SK-N-SH (cell line): ENCODE data around the gene SAYSD1. TPM values are rescaled to one million over a fixed set of nuclear protein-coding genes. Genes with fewer than 3 reads are reported as not detected.

Source experiments
- CTCF ChIA-PET: fragments of 300-600, 350-600 bp; formaldehyde crosslinking; extraction: SDS; loops from one replicate; lab custom pipeline; 2021; lab: Yijun Ruan, JAX
- POLR2A ChIA-PET: fragments of 350-600 bp; sonication (Branson Sonifier 250); formaldehyde crosslinking; extraction: SDS; loops from one replicate; lab custom pipeline; 2020; ENCODE audit warnings: antibody characterized with exemption, inconsistent platforms; lab: Yijun Ruan, JAX
- DNase-seq: peaks from one replicate; pipeline ENCODE4 v3.0.0; 2012
- H2AFZ ChIP-seq: fragments of 200-600 bp; sonication (generic); 2 replicates; pipeline ENCODE4 v1.8.1; 2016; ENCODE audit warnings: antibody characterized with exemption, mild to moderate bottlenecking, low read depth
- H3F3A ChIP-seq: fragments of 200-600 bp; sonication (generic); replicated peaks from 2 replicates; pipeline ENCODE3; 2016; ENCODE audit warnings: antibody characterized with exemption, mild to moderate bottlenecking; ENCODE audit not compliant: insufficient read depth
- H3K27ac ChIP-seq, 2 experiments: fragments of 200-500 bp in 1 of 2; fragments of 200-600 bp in 1 of 2; sonication (Bioruptor generic) in 1 of 2; sonication (generic), shearing (Covaris generic) in 1 of 2; 2 replicates each; pipeline versions ENCODE4 v1.5.1 to v1.6.1; 2014 to 2016; ENCODE audit warnings: low read depth in 2 of 2, inconsistent platforms in 1 of 2, low read length in 1 of 2, mild to moderate bottlenecking in 1 of 2, mixed read lengths in 1 of 2
- H3K27me3 ChIP-seq: fragments of 200-600 bp; sonication (generic), shearing (Covaris generic); 2 replicates; pipeline ENCODE4 v1.6.1; 2016; ENCODE audit warnings: mixed run types; ENCODE audit not compliant: insufficient read depth
- H3K36me3 ChIP-seq, 2 experiments: fragments of 200-500 bp in 1 of 2; fragments of 200-600 bp in 1 of 2; sonication (Bioruptor generic) in 1 of 2; sonication (generic) in 1 of 2; replicated peaks in 1 of 2; 2 replicates each; pipeline versions ENCODE3 to v1.5.1; 2014 to 2016; ENCODE audit warnings: low read length in 1 of 2, mild to moderate bottlenecking in 1 of 2; ENCODE audit not compliant: insufficient read depth in 2 of 2, control insufficient read depth in 1 of 2
- H3K4me1 ChIP-seq, 2 experiments: fragments of 200-500 bp in 1 of 2; fragments of 200-600 bp in 1 of 2; sonication (Bioruptor generic) in 1 of 2; sonication (generic), shearing (Covaris generic) in 1 of 2; 2 replicates each; pipeline versions ENCODE4 v1.5.1 to v1.6.1; 2014 to 2016; ENCODE audit warnings: low read depth in 1 of 2, low read length in 1 of 2, mixed run types in 1 of 2; ENCODE audit not compliant: insufficient read depth in 2 of 2, control insufficient read depth in 1 of 2
- H3K4me2 ChIP-seq: fragments of 200-600 bp; sonication (generic), shearing (Covaris generic); 2 replicates; pipeline ENCODE4 v1.6.1; 2017; ENCODE audit warnings: mixed run types
- H3K4me3 ChIP-seq, 2 experiments: fragments of 200-500 bp in 1 of 2; fragments of 200-600 bp in 1 of 2; sonication (Bioruptor generic) in 1 of 2; sonication (generic), shearing (Covaris generic) in 1 of 2; 2 replicates each; pipeline versions ENCODE4 v1.5.1 to v1.8.1; 2014 to 2016; ENCODE audit warnings: low read depth in 2 of 2, inconsistent platforms in 1 of 2, low read length in 1 of 2, mild to moderate bottlenecking in 1 of 2, mixed read lengths in 1 of 2, moderate library complexity in 1 of 2
- H3K79me2 ChIP-seq: fragments of 200-600 bp; sonication (generic); 2 replicates; pipeline ENCODE4 v1.8.1; 2017; ENCODE audit warnings: mild to moderate bottlenecking; ENCODE audit not compliant: insufficient read depth
- H3K9ac ChIP-seq: fragments of 200-600 bp; sonication (generic); 2 replicates; pipeline ENCODE4 v1.6.1; 2017; ENCODE audit warnings: mixed run types
- H3K9me2 ChIP-seq: fragments of 200-600 bp; sonication (generic); 2 replicates; pipeline ENCODE4 v1.6.1; 2017; ENCODE audit warnings: mixed run types
- H3K9me3 ChIP-seq: fragments of 200-600 bp; sonication (generic); 2 replicates; pipeline ENCODE4 v1.6.1; 2017; ENCODE audit warnings: mixed run types, mild to moderate bottlenecking, moderate library complexity
- H4K20me1 ChIP-seq: fragments of 200-600 bp; sonication (generic); 2 replicates; pipeline ENCODE4 v1.6.1; 2017; ENCODE audit warnings: mild to moderate bottlenecking, mixed run types; ENCODE audit not compliant: insufficient read depth
- ELF1 ChIP-seq: IDR thresholded peaks from 2 replicates; pipeline ENCODE4 v1.4.0; 2012
- EP300 ChIP-seq, 2 experiments: IDR thresholded peaks; 2 replicates each; pipeline versions ENCODE4 v1.4.0 to v1.6.1; 2012; ENCODE audit warnings: borderline replicate concordance in 1 of 2, low read depth in 1 of 2, low read length in 1 of 2
- EZH2phosphoT487 ChIP-seq: fragments of 200-600 bp; sonication (generic); IDR thresholded peaks from 2 replicates; pipeline ENCODE4 v1.6.1; 2017; ENCODE audit warnings: low read depth, mixed run types, mild to moderate bottlenecking, antibody characterized with exemption, moderate library complexity, borderline replicate concordance
- FOXJ3 ChIP-seq: sonication (generic); formaldehyde crosslinking; IDR thresholded peaks from 2 replicates; pipeline ENCODE4 v1.5.1; 2020; ENCODE audit warnings: mild to moderate bottlenecking, missing genetic modification reagents
- FOXM1 ChIP-seq: IDR thresholded peaks from 2 replicates; pipeline ENCODE4 v1.4.0; 2012; ENCODE audit warnings: low read depth, mild to moderate bottlenecking
- GABPA ChIP-seq: IDR thresholded peaks from 2 replicates; pipeline ENCODE4 v1.4.0; 2012; ENCODE audit warnings: low read depth, mild to moderate bottlenecking
- JUND ChIP-seq: IDR thresholded peaks from 2 replicates; pipeline ENCODE4 v1.4.0; 2012
- NRF1 ChIP-seq: IDR thresholded peaks from 2 replicates; pipeline ENCODE4 v1.6.1; 2012; ENCODE audit warnings: low read depth, mild to moderate bottlenecking, low read length
- POLR2AphosphoS5 ChIP-seq: IDR thresholded peaks from 2 replicates; pipeline ENCODE4 v1.6.1; 2012; ENCODE audit warnings: low read depth, low read length
- RAD21 ChIP-seq: IDR thresholded peaks from 2 replicates; pipeline ENCODE4 v1.6.1; 2012; ENCODE audit warnings: mild to moderate bottlenecking, low read length
- RFX5 ChIP-seq: IDR thresholded peaks from 2 replicates; pipeline ENCODE4 v1.6.1; 2012; ENCODE audit warnings: mild to moderate bottlenecking, improper control_type of control experiment, low read length
- RXRA ChIP-seq: IDR thresholded peaks from 2 replicates; pipeline ENCODE4 v1.4.0; 2012; ENCODE audit warnings: low read depth, mild to moderate bottlenecking, borderline replicate concordance
- SIN3A ChIP-seq: IDR thresholded peaks from 2 replicates; pipeline ENCODE4 v1.6.1; 2012; ENCODE audit warnings: low read depth, mild to moderate bottlenecking, low read length, moderate library complexity, borderline replicate concordance
- TAF1 ChIP-seq: IDR thresholded peaks from 2 replicates; pipeline ENCODE4 v1.6.1; 2012; ENCODE audit warnings: low read depth, mild to moderate bottlenecking, low read length, moderate library complexity, borderline replicate concordance
- WGBS: methylation state at CpG from one replicate; pipeline ENCODE4 v1.1.6; 2017; ENCODE audit warnings: low lambda C conversion rate; 5-methylcytosine and 5-hydroxymethylcytosine counted together
- polyA plus RNA-seq, 3 experiments: library from polyadenylated mRNA; depleted of rRNA; stranded (reverse); fragments of >200 nt; gene quantifications; 2 replicates each; pipeline ENCODE4 v1.2.3, GENCODE V29; 2012
- TF ChIP-seq, protein P1 (sequence below): IDR thresholded peaks from 2 replicates; pipeline ENCODE4 v1.4.0; 2012; ENCODE audit warnings: low read depth, borderline replicate concordance
- TF ChIP-seq, protein P2 (sequence below): fragments of 200-600 bp; sonication (generic); IDR thresholded peaks from 2 replicates; pipeline ENCODE4 v1.6.1; 2017; ENCODE audit warnings: antibody characterized with exemption, mild to moderate bottlenecking, moderate library complexity
- TF ChIP-seq, protein P3 (sequence below): fragments of 150-350 bp; IDR thresholded peaks from 2 replicates; pipeline ENCODE4 v1.6.1; 2017; ENCODE audit warnings: antibody characterized with exemption, low read length, low read depth, borderline replicate concordance

The SAYSD1 gene
- polyA plus RNA-seq, 1 of the 3 experiments (the other 2 are of a cell fraction): 6.1 TPM

DNA sequence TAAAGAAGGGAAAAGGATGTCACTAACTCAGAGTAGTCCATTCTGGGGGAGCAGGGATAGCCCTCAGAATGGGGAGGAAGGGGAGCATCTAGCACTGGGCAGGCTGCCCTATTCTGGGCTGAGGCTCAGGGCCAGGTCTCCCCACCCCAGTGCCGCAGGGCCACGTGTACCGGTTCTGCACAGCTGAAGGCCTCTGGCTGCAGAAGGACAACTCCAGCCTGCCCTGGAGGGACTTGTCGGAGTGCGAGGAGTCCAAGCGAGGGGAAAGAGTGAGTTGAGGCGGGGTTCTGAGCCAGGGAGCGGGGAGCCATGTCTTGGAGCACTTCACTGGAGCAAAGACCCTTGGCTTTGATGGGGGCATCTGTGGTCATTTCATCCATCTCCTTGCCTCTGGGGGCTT is 49.4 kb downstream of the SAYSD1 start:
- TF ChIP-seq RFX5: no peak
- TF ChIP-seq, protein P1, sequence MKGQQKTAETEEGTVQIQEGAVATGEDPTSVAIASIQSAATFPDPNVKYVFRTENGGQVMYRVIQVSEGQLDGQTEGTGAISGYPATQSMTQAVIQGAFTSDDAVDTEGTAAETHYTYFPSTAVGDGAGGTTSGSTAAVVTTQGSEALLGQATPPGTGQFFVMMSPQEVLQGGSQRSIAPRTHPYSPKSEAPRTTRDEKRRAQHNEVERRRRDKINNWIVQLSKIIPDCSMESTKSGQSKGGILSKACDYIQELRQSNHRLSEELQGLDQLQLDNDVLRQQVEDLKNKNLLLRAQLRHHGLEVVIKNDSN: no peak
- no peak for TF ChIP-seq FOXM1
- no peak for TF ChIP-seq POLR2AphosphoS5
- no peak for TF ChIP-seq FOXJ3 (CRISPR knock-in tag)
- TF ChIP-seq SIN3A: no peak
- no peak for TF ChIP-seq ELF1
- TF ChIP-seq, protein P2, sequence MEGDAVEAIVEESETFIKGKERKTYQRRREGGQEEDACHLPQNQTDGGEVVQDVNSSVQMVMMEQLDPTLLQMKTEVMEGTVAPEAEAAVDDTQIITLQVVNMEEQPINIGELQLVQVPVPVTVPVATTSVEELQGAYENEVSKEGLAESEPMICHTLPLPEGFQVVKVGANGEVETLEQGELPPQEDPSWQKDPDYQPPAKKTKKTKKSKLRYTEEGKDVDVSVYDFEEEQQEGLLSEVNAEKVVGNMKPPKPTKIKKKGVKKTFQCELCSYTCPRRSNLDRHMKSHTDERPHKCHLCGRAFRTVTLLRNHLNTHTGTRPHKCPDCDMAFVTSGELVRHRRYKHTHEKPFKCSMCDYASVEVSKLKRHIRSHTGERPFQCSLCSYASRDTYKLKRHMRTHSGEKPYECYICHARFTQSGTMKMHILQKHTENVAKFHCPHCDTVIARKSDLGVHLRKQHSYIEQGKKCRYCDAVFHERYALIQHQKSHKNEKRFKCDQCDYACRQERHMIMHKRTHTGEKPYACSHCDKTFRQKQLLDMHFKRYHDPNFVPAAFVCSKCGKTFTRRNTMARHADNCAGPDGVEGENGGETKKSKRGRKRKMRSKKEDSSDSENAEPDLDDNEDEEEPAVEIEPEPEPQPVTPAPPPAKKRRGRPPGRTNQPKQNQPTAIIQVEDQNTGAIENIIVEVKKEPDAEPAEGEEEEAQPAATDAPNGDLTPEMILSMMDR: no peak
- no peak for TF ChIP-seq NRF1
- no peak for TF ChIP-seq EZH2phosphoT487
- no peak for TF ChIP-seq EP300 (IDR thresholded peaks at IDR 0.05; ENCODE audit: borderline replicate concordance in 1 of 2, low read depth in 1 of 2, low read length in 1 of 2)
- no peak for TF ChIP-seq GABPA
- TF ChIP-seq JUND: no peak
- TF ChIP-seq, protein P3, sequence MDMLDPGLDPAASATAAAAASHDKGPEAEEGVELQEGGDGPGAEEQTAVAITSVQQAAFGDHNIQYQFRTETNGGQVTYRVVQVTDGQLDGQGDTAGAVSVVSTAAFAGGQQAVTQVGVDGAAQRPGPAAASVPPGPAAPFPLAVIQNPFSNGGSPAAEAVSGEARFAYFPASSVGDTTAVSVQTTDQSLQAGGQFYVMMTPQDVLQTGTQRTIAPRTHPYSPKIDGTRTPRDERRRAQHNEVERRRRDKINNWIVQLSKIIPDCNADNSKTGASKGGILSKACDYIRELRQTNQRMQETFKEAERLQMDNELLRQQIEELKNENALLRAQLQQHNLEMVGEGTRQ: no peak
- TF ChIP-seq RXRA: no peak
- no peak for TF ChIP-seq RAD21
- TF ChIP-seq TAF1: no peak
- Histone ChIP-seq H3K4me3 (no peak overlapping the region), H3K9me3 (no peaks in the 10 kb centered on the region), H4K20me1 (no peaks in the 10 kb centered on the region), H3K9me2 (no peaks in the 10 kb centered on the region), H3K79me2 (no peaks in the 10 kb centered on the region), H3F3A (no peaks in the 10 kb centered on the region), H3K36me3 (no peaks in the 10 kb centered on the region), H3K4me1 (peaks cover 0 to 26% of the 10 kb centered on the region in 2 experiments; a peak in 2 of 4 replicates), H3K27ac (no peak overlapping the region), H3K4me2 (no peak overlapping the region), H3K27me3 (no peaks in the 10 kb centered on the region), H2AFZ (no peak overlapping the region), H3K9ac (no peak overlapping the region)
- WGBS: 73% methylated on average over 4 of the region's 8 CpGs
- POLR2A ChIA-PET: no interaction called here
- CTCF ChIA-PET: interaction anchor here (0.8 to 2.0 kb wide), 3 partner anchors 13 to 193 kb away, joined by 3 to 5 read pairs (median 3); no protein-coding TSS in a partner anchor
- no peak for DNase-seq
